HL-60 (cell line): Measurements from ENCODE around the gene HIRA.
"Not testable (repeated sequence)": the region's sequence is repeated elsewhere in the genome, so short reads cannot be mapped to it uniquely, and the experiment has no call there.

Experiments used
- CTCF ChIP-seq: IDR thresholded peaks from one replicate; pipeline ENCODE4 v1.5.1; 2011; ENCODE audit warnings: low read length, control low read depth, inconsistent platforms; ENCODE audit not compliant: insufficient read depth
- POLR2AphosphoS5 ChIP-seq: IDR thresholded peaks from 2 replicates; pipeline ENCODE4 v1.6.1; 2012; ENCODE audit warnings: low read depth
- REST ChIP-seq: IDR thresholded peaks from 2 replicates; pipeline ENCODE4 v1.6.1; 2012; ENCODE audit warnings: low read depth; ENCODE audit not compliant: insufficient replicate concordance
- SPI1 ChIP-seq: IDR thresholded peaks from 2 replicates; pipeline ENCODE4 v1.6.1; 2012; ENCODE audit warnings: low read depth, mild to moderate bottlenecking, borderline replicate concordance

GRCh38 chr22:19330205-19330604, 101.3 kb downstream of the HIRA start:
- TF ChIP-seq CTCF, REST, POLR2AphosphoS5, SPI1: not testable (repeated sequence)
